Esophagus muscularis mucosa (tissue), 4 donors: ENCODE data around the gene DNAH17. TPM values are rescaled to one million over a fixed set of nuclear protein-coding genes. Genes with fewer than 3 reads are reported as not detected.

Source experiments
- DNase-seq: peaks from one replicate; pipeline ENCODE4 v3.0.0-alpha.2; 2017; ENCODE audit errors: extremely low spot score
- H3K27ac ChIP-seq, 4 donors: fragments of 200-600 bp; sonication (generic); replicated peaks in 1 of 4; 1 replicate in 3 of 4; 2 replicates in 1 of 4; pipeline ENCODE4 v1.5.1; 2016 to 2019; ENCODE audit warnings: mild to moderate bottlenecking in 1 of 4
- H3K27me3 ChIP-seq, 4 donors: fragments of 200-600 bp; sonication (generic); one replicate each; pipeline versions ENCODE4 v1.5.1 to v1.6.0; 2016 to 2019
- H3K36me3 ChIP-seq, 4 donors: fragments of 200-600 bp; sonication (generic); one replicate each; pipeline ENCODE4 v1.5.1; 2016 to 2019
- H3K4me1 ChIP-seq, 4 donors: fragments of 200-600 bp; sonication (generic); one replicate each; pipeline ENCODE4 v1.5.1; 2016 to 2019
- H3K4me3 ChIP-seq, 4 donors: fragments of 200-600 bp; sonication (generic); 1 replicate in 2 of 4; 2 replicates in 2 of 4; pipeline ENCODE4 v1.5.1; 2016 to 2019; ENCODE audit warnings: mild to moderate bottlenecking in 4 of 4, moderate library complexity in 1 of 4
- H3K9me3 ChIP-seq, 4 donors: fragments of 200-600 bp; sonication (generic); 1 replicate in 3 of 4; 2 replicates in 1 of 4; pipeline ENCODE4 v1.5.1; 2016 to 2019
- CTCF ChIP-seq, 3 experiments: fragments of 200-600 bp in 2 of 3; fragments of 450-650 bp in 1 of 3; sonication (generic) in 2 of 3; IDR thresholded peaks; one replicate each; pipeline ENCODE4 v1.5.1; 2017 to 2019; ENCODE audit warnings: antibody characterized with exemption in 3 of 3, mild to moderate bottlenecking in 2 of 3, moderate library complexity in 1 of 3
- EP300 ChIP-seq: sonication (generic); formaldehyde crosslinking; IDR thresholded peaks from one replicate; pipeline ENCODE4 v1.6.1; 2017; ENCODE audit warnings: antibody characterized with exemption
- POLR2A ChIP-seq: fragments of 450-650 bp; IDR thresholded peaks from one replicate; pipeline ENCODE4 v1.6.1; 2017; ENCODE audit warnings: antibody characterized with exemption, moderate library complexity, mild to moderate bottlenecking, low read depth
- POLR2AphosphoS5 ChIP-seq, 2 donors: sonication (generic); formaldehyde crosslinking; IDR thresholded peaks; one replicate each; pipeline ENCODE4 v1.6.1; 2017; ENCODE audit warnings: antibody characterized with exemption in 2 of 2
- WGBS: methylation state at CpG from one replicate; pipeline ENCODE4 v1.1.5; 2018; 5-methylcytosine and 5-hydroxymethylcytosine counted together
- intact Hi-C: fragments of 100-400 bp; cut with DNase I; formaldehyde crosslinking; loops from one replicate; pipeline ENCODE4 v1.15.1; 2023
- total RNA-seq, 4 donors: library from RNA; depleted of rRNA; stranded (reverse); fragments of >200 nt; gene quantifications; one replicate each; pipeline versions ENCODE4 v1.1.0 to v1.2.1, GENCODE V29; 2016

The DNAH17 gene
- total RNA-seq, 4 donors from 2014 or later: not detected

GRCh38 chr17:78548725-78549124, 28.5 kb downstream of the DNAH17 start:
- no peaks in the 10 kb centered on the region for H3K27me3 ChIP-seq
- H3K4me3 ChIP-seq: no peak overlapping the region
- DNase-seq: no peak
- intact Hi-C loops: no loop called here
- no peaks in the 10 kb centered on the region for H3K4me1 ChIP-seq
- 92% methylated on average over 5 of the region's 5 CpGs for WGBS
- TF ChIP-seq CTCF (IDR thresholded peaks at IDR 0.05) (no peak), POLR2AphosphoS5 (IDR thresholded peaks at IDR 0.05) (no peak), EP300 (no peak), POLR2A (no peak)
- peaks cover 0 to 4% (median 0%) of the 10 kb centered on the region in 4 donors for H3K9me3 ChIP-seq
- no peaks in the 10 kb centered on the region for H3K36me3 ChIP-seq
- H3K27ac ChIP-seq: no peak overlapping the region

- H3K27me3 ChIP-seq: no peaks in the 10 kb centered on the region
- no peak for TF ChIP-seq CTCF (IDR thresholded peaks at IDR 0.05)
- TF ChIP-seq POLR2A: no peak
- no peak for TF ChIP-seq EP300
- no peak for TF ChIP-seq POLR2AphosphoS5 (IDR thresholded peaks at IDR 0.05)
- intact Hi-C loops: no loop called here
- peaks cover 0 to 4% (median 0%) of the 10 kb centered on the region in 4 donors for H3K9me3 ChIP-seq
- H3K27ac ChIP-seq: no peak overlapping the region
- H3K4me3 ChIP-seq: no peak overlapping the region
- no peaks in the 10 kb centered on the region for H3K36me3 ChIP-seq
- DNase-seq: no peak
- no peaks in the 10 kb centered on the region for H3K4me1 ChIP-seq
- WGBS: 88% methylated on average over 1 of the region's 1 CpG
Measured at GRCh38 chr17:78547035-78547434, 30.2 kb downstream of the DNAH17 start.

- Histone ChIP-seq H3K27me3 (no peaks in the 10 kb centered on the region), H3K36me3 (no peaks in the 10 kb centered on the region), H3K4me1 (no peaks in the 10 kb centered on the region), H3K4me3 (no peak overlapping the region), H3K9me3 (peaks cover 0 to 4% (median 0%) of the 10 kb centered on the region in 4 donors), H3K27ac (no peak overlapping the region)
- intact Hi-C loops: no loop called here
- no peak for DNase-seq
- WGBS: 95% methylated on average over 4 of the region's 4 CpGs
- TF ChIP-seq CTCF (IDR thresholded peaks at IDR 0.05): no peak
- TF ChIP-seq EP300: no peak
- TF ChIP-seq POLR2A: no peak
- no peak for TF ChIP-seq POLR2AphosphoS5 (IDR thresholded peaks at IDR 0.05)
Measured at GRCh38 chr17:78546476-78546875, 30.7 kb downstream of the DNAH17 start.

GRCh38 chr17:78544881-78545755, 32.1 kb downstream of the DNAH17 start:
- intact Hi-C loops: no loop called here
- no peaks in the 10 kb centered on the region for H3K27me3 ChIP-seq

GRCh38 chr17:78541488-78542206, 35.5 kb downstream of the DNAH17 start:
- 85% methylated on average over 6 of the region's 7 CpGs for WGBS
- DNase-seq: no peak

More at GRCh38 chr17:78544881-78545755, 32.1 kb downstream of the DNAH17 start:
- DNase-seq: peak; percentile 91
- Histone ChIP-seq H3K4me3 (no peak overlapping the region), H3K27ac (no peak overlapping the region), H3K4me1 (no peaks in the 10 kb centered on the region), H3K36me3 (no peaks in the 10 kb centered on the region), H3K9me3 (no peaks in the 10 kb centered on the region)
- no peak for TF ChIP-seq EP300
- WGBS: 81% methylated on average over 17 of the region's 17 CpGs

More at GRCh38 chr17:78541488-78542206, 35.5 kb downstream of the DNAH17 start:
- Histone ChIP-seq H3K36me3 (no peaks in the 10 kb centered on the region), H3K4me3 (no peak overlapping the region), H3K9me3 (no peaks in the 10 kb centered on the region), H3K4me1 (no peaks in the 10 kb centered on the region), H3K27me3 (no peaks in the 10 kb centered on the region), H3K27ac (no peak overlapping the region)
- intact Hi-C loops: no loop called here
- no peak for TF ChIP-seq POLR2AphosphoS5 (IDR thresholded peaks at IDR 0.05)
- no peak for TF ChIP-seq EP300
- TF ChIP-seq POLR2A: no peak
- TF ChIP-seq CTCF (IDR thresholded peaks at IDR 0.05): no peak
